ENCODE measurements around the gene SKAP1. TPM values are rescaled to one million over a fixed set of nuclear protein-coding genes. Genes with fewer than 3 reads are reported as not detected.

Gene SKAP1
- total RNA-seq, 1 experiment from 2014 or later = not detected

DNA sequence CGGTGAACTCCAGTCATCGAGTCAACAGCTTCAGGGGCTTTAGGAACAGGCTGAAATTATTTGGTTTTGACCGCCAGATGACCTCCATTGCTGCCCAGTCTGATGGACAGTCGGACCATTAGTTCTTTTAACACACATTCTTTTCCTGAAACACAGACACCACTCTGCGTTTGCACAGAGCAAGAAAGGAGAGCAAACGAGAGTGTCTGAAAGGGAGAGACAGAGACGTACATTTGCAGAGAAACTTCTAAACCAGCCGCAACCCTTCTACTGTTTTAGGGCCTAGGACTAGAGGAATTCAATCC, 166.3 kb downstream of the SKAP1 start:
- no peak for DNase-seq (ENCODE audit: unreplicated experiment)
- no peaks in the 10 kb centered on the region for H3K9me3 Mint-ChIP-seq (ENCODE audit: unreplicated experiment)
- H3K4me3 Mint-ChIP-seq (ENCODE audit: unreplicated experiment) = no peak overlapping the region
- BruUV-seq (replicated peaks) = no TSS peak
- H3K27ac Mint-ChIP-seq (ENCODE audit: low read depth, unreplicated experiment) = no peak overlapping the region
- TF ChIP-seq, protein P1, sequence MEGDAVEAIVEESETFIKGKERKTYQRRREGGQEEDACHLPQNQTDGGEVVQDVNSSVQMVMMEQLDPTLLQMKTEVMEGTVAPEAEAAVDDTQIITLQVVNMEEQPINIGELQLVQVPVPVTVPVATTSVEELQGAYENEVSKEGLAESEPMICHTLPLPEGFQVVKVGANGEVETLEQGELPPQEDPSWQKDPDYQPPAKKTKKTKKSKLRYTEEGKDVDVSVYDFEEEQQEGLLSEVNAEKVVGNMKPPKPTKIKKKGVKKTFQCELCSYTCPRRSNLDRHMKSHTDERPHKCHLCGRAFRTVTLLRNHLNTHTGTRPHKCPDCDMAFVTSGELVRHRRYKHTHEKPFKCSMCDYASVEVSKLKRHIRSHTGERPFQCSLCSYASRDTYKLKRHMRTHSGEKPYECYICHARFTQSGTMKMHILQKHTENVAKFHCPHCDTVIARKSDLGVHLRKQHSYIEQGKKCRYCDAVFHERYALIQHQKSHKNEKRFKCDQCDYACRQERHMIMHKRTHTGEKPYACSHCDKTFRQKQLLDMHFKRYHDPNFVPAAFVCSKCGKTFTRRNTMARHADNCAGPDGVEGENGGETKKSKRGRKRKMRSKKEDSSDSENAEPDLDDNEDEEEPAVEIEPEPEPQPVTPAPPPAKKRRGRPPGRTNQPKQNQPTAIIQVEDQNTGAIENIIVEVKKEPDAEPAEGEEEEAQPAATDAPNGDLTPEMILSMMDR (IDR thresholded peaks at IDR 0.05; ENCODE audit: unreplicated experiment) = no peak
- peaks cover 54% of the 10 kb centered on the region for H3K27me3 Mint-ChIP-seq (ENCODE audit: insufficient read depth, unreplicated experiment)
- H3K36me3 Mint-ChIP-seq (ENCODE audit: insufficient read depth, unreplicated experiment) = no peaks in the 10 kb centered on the region
- H3K4me1 Mint-ChIP-seq (ENCODE audit: insufficient read depth, unreplicated experiment) = no peaks in the 10 kb centered on the region
- intact Hi-C loops (cut with micrococcal nuclease) = no loop called here
- CTCF ChIA-PET = interaction anchor here (0.6 to 2.8 kb wide), 14 partner anchors 8 to 370 kb away, joined by 3 to 10 read pairs (median 4); no protein-coding TSS in a partner anchor
- POLR2A ChIA-PET = interaction anchor here (1.2 kb wide), 1 partner anchor 363 kb away, joined by 3 read pairs; the partner anchor contains the start of gene HOXB9

DNA sequence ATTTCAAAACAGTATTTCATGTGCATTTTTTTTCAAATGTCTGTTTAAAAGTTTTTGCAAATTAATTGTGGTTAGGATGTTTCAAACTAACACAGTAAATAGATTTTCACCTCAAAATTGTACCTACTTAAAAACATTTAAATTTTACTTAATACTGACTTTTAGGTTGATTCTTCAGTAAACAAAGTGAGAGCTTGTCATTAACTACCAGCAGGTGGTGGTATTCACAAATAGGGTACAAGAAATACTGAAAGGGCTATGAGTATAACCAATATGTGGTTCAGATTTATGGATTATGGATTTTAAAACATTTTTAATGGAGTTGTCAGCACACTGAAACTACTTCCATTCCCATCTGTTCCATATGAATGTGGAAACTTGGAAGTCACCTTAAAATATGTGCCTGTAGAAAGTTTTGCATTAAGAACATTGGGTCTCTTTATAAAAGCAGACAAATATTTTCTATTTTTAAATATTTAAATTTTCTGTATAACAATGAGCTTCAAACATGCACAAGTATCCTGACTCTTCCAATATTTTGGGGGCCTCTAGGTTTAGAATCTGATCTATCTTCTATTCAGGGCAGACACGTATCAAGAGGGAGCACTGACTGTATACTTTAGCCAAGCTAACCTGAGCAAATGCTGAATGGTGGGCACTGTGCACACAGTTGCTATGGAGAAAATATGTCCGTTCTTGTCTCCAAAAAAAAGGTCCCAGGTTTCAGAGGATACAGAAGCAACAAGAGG, 166.9 kb downstream of the SKAP1 start:
- ChIA-PET CTCF (interaction anchor here (0.6 to 2.8 kb wide), 22 partner anchors 9 to 370 kb away, joined by 3 to 10 read pairs (median 4); no protein-coding TSS in a partner anchor), POLR2A (interaction anchor here (1.5 kb wide), 1 partner anchor 9 kb away, joined by 4 read pairs; no protein-coding TSS in a partner anchor)
- no peak overlapping the region for H3K4me3 Mint-ChIP-seq (ENCODE audit: unreplicated experiment)
- H3K27ac Mint-ChIP-seq (ENCODE audit: low read depth, unreplicated experiment) = no peak overlapping the region
- no peaks in the 10 kb centered on the region for H3K4me1 Mint-ChIP-seq (ENCODE audit: insufficient read depth, unreplicated experiment)
- no TSS peak for BruUV-seq (replicated peaks)
- no peaks in the 10 kb centered on the region for H3K9me3 Mint-ChIP-seq (ENCODE audit: unreplicated experiment)
- DNase-seq (ENCODE audit: unreplicated experiment) = peak; percentile 20
- intact Hi-C loops (cut with micrococcal nuclease) = no loop called here
- peaks cover 51% of the 10 kb centered on the region for H3K27me3 Mint-ChIP-seq (ENCODE audit: insufficient read depth, unreplicated experiment)
- TF ChIP-seq, protein P1 (IDR thresholded peaks at IDR 0.05; ENCODE audit: unreplicated experiment) = peak; percentile 40
- H3K36me3 Mint-ChIP-seq (ENCODE audit: insufficient read depth, unreplicated experiment) = no peaks in the 10 kb centered on the region

DNA sequence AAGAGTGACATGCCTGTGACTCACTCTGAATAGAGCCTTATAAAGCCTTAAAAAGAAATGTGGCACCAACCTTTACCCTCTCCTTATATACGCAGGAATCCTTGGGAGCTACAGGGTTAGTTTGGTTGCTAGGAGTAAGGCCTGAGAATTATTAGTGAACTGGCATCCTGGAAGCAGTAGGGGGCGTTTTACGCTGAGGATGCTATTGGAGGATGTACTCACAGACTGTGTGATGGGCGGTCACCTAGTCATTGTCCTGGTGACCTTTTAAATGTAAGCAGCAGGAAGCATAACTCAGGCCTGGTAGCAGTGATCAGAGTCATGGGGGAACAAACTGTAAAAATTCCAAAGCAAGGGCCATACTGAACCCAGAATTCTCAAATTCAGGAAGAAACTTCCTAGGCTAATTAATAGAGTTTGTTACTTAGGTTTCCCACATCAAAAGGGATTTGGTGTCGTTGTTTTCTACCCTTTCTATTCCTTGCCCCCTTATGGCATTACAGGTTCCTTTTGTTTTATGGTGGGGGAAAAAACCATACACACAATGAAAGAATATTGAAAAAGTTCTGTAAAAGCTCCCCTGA, 168.6 kb downstream of the SKAP1 start:
- POLR2A ChIA-PET = no interaction called here
- intact Hi-C loops (cut with micrococcal nuclease) = loop anchor here (1.0 kb wide), 1 partner anchor 357 kb away; no protein-coding TSS in a partner anchor
- Mint-ChIP-seq H3K36me3 (ENCODE audit: insufficient read depth, unreplicated experiment) (no peaks in the 10 kb centered on the region), H3K4me3 (ENCODE audit: unreplicated experiment) (no peak overlapping the region), H3K27ac (ENCODE audit: low read depth, unreplicated experiment) (no peak overlapping the region), H3K27me3 (ENCODE audit: insufficient read depth, unreplicated experiment) (peaks cover 51% of the 10 kb centered on the region), H3K4me1 (ENCODE audit: insufficient read depth, unreplicated experiment) (no peaks in the 10 kb centered on the region), H3K9me3 (ENCODE audit: unreplicated experiment) (no peaks in the 10 kb centered on the region)
- TF ChIP-seq, protein P1 (IDR thresholded peaks at IDR 0.05; ENCODE audit: unreplicated experiment) = peak; percentile 40
- CTCF ChIA-PET = interaction anchor here (0.6 to 2.3 kb wide), 4 partner anchors 9 to 191 kb away, joined by 3 to 6 read pairs (median 3); no protein-coding TSS in a partner anchor
- DNase-seq (ENCODE audit: unreplicated experiment) = peak; percentile 39
- BruUV-seq (replicated peaks) = no TSS peak

DNA sequence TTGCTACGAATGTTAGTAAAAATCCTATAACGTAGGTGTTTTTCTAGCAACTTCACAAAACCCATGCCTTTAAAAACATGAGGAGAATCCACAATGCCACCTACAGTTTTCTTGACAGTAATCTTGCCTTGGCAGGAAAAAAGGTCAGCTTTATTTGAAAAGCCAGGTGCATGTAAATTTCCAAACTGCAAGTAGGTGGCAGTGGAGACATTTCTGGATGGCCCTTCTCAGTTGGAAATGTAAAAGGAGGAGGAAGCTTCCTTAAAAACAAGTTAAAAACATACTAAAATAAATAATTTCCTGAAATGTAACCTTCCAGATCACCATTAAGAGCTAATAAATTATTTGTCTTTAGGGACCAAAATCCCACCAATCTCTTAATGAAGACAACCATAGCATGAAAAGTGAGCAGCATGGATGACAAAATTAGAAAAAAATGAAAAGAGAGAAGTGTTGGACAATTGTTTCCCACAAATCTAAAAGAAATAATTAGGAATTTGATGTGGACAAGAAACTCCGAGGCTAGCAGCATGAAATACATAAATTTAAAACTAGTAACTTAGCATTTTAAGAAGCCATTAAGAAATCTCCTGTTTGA, 170.2 kb downstream of the SKAP1 start:
- H3K9me3 Mint-ChIP-seq (ENCODE audit: unreplicated experiment) = no peaks in the 10 kb centered on the region
- H3K27ac Mint-ChIP-seq (ENCODE audit: low read depth, unreplicated experiment) = no peak overlapping the region
- H3K27me3 Mint-ChIP-seq (ENCODE audit: insufficient read depth, unreplicated experiment) = peaks cover 53% of the 10 kb centered on the region
- no TSS peak for BruUV-seq (replicated peaks)
- POLR2A ChIA-PET = interaction anchor here (0.6 to 1.2 kb wide), 4 partner anchors 36 to 177 kb away, joined by 3 read pairs; no protein-coding TSS in a partner anchor
- TF ChIP-seq, protein P1 (IDR thresholded peaks at IDR 0.05; ENCODE audit: unreplicated experiment) = peak; percentile 39
- peak; percentile 52 for DNase-seq (ENCODE audit: unreplicated experiment)
- intact Hi-C loops (cut with micrococcal nuclease) = loop anchor here (2.0 kb wide), 1 partner anchor 45 kb away; no protein-coding TSS in a partner anchor
- H3K4me1 Mint-ChIP-seq (ENCODE audit: insufficient read depth, unreplicated experiment) = no peaks in the 10 kb centered on the region
- no peaks in the 10 kb centered on the region for H3K36me3 Mint-ChIP-seq (ENCODE audit: insufficient read depth, unreplicated experiment)
- H3K4me3 Mint-ChIP-seq (ENCODE audit: unreplicated experiment) = no peak overlapping the region
- CTCF ChIA-PET = interaction anchor here (0.5 to 2.3 kb wide), 19 partner anchors 10 to 1097 kb away, joined by 3 to 10 read pairs (median 3); partner anchors contain the start of gene HOXB5

Data from MCF 10A (cell line).